Measurements from ENCODE around the gene NF2. TPM values are rescaled to one million over a fixed set of nuclear protein-coding genes. Genes with fewer than 3 reads are reported as not detected.

Gene NF2
- total RNA-seq, 1 donor, result 65.9 TPM

- DNase-seq (ENCODE audit: low read depth), result peak; percentile 96
- no peak for TF ChIP-seq CTCF (IDR thresholded peaks at IDR 0.05; ENCODE audit: insufficient read depth, low read length)
- no peak overlapping the region for H3K4me3 ChIP-seq (ENCODE audit: low read depth, low read length)
Observed at GRCh38 chr22:29626497-29627195, 23.2 kb downstream of the NF2 start.

GRCh38 chr22:29627196-29627535, 23.7 kb downstream of the NF2 start:
- H3K4me3 ChIP-seq (ENCODE audit: low read depth, low read length), result no peak overlapping the region
- DNase-seq (ENCODE audit: low read depth), result no peak
- TF ChIP-seq CTCF (IDR thresholded peaks at IDR 0.05; ENCODE audit: insufficient read depth, low read length), result no peak

GRCh38 chr22:29628996-29629902, 25.8 kb downstream of the NF2 start:
- TF ChIP-seq CTCF (IDR thresholded peaks at IDR 0.05; ENCODE audit: insufficient read depth, low read length), result no peak
- DNase-seq (ENCODE audit: low read depth), result no peak
- H3K4me3 ChIP-seq (ENCODE audit: low read depth, low read length), result no peak overlapping the region

- no peak for DNase-seq (ENCODE audit: low read depth)
- TF ChIP-seq CTCF (IDR thresholded peaks at IDR 0.05; ENCODE audit: insufficient read depth, low read length), result no peak
- no peak overlapping the region for H3K4me3 ChIP-seq (ENCODE audit: low read depth, low read length)
Observed at GRCh38 chr22:29629903-29630516, 26.6 kb downstream of the NF2 start.

GRCh38 chr22:29630987-29631386, 27.6 kb downstream of the NF2 start:
- DNase-seq (ENCODE audit: low read depth), result no peak
- H3K4me3 ChIP-seq (ENCODE audit: low read depth, low read length), result no peak overlapping the region
- TF ChIP-seq CTCF (IDR thresholded peaks at IDR 0.05; ENCODE audit: insufficient read depth, low read length), result no peak

GRCh38 chr22:29631725-29632124, 28.3 kb downstream of the NF2 start:
- TF ChIP-seq CTCF (IDR thresholded peaks at IDR 0.05; ENCODE audit: insufficient read depth, low read length), result no peak
- no peak for DNase-seq (ENCODE audit: low read depth)
- no peak overlapping the region for H3K4me3 ChIP-seq (ENCODE audit: low read depth, low read length)
